22Rv1 (cell line): ENCODE data around the gene NUB1.

ENCODE experiments used
- ZFX ChIP-seq: fragments of 450-650 bp; IDR thresholded peaks from 2 replicates; pipeline ENCODE4 v1.6.1; 2017; ENCODE audit warnings: antibody characterized with exemption, borderline replicate concordance
- TF ChIP-seq, protein P1 (sequence below): fragments of 450-650 bp; IDR thresholded peaks from 2 replicates; pipeline ENCODE4 v1.5.1; 2017; ENCODE audit warnings: mild to moderate bottlenecking

DNA sequence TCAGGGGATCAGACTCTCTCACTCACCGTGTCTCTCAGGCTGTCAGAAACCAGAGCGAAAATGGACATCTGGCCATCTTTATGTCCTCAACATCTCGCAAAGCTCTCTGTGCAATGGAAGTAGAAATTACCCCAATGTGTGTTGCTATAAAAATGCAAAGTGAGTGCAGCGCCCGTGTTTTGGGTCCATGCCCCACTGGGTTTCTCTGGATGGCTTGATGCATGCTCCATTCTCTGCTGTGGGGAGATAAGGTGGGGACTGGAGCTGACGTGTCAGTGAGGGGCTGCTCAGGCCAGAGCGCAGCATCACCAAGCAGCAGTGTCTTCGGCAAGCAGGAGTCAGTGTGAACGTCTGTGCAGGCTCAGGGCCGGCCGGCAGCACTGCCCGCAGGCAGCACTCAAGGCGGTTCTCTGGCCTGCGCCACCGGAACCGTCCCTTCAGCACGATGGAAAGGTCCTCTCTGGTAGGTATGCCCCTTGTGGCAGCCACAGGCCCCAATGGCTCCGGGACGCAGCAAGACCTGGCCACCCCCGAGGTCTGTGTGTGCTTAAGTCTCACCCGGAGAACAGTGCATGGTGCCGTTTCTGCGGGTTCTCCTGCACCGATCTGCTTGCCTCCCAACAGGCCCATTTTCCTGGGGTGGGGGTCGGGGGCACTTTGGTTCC is 38.1 kb downstream of the NUB1 start:
- TF ChIP-seq ZFX = no peak
- TF ChIP-seq, protein P1, sequence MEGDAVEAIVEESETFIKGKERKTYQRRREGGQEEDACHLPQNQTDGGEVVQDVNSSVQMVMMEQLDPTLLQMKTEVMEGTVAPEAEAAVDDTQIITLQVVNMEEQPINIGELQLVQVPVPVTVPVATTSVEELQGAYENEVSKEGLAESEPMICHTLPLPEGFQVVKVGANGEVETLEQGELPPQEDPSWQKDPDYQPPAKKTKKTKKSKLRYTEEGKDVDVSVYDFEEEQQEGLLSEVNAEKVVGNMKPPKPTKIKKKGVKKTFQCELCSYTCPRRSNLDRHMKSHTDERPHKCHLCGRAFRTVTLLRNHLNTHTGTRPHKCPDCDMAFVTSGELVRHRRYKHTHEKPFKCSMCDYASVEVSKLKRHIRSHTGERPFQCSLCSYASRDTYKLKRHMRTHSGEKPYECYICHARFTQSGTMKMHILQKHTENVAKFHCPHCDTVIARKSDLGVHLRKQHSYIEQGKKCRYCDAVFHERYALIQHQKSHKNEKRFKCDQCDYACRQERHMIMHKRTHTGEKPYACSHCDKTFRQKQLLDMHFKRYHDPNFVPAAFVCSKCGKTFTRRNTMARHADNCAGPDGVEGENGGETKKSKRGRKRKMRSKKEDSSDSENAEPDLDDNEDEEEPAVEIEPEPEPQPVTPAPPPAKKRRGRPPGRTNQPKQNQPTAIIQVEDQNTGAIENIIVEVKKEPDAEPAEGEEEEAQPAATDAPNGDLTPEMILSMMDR = no peak
